HUES48 (cell line): ENCODE data around the gene FOXC2.

ENCODE experiments used
- H3K27ac ChIP-seq: one replicate; pipeline ENCODE4 v1.7.0; 2013; ENCODE audit warnings: low read depth, low read length, inconsistent platforms
- H3K27me3 ChIP-seq: 2 replicates; pipeline ENCODE4 v1.6.1; 2013; ENCODE audit warnings: mild to moderate bottlenecking, low read length; ENCODE audit not compliant: control insufficient read depth, insufficient read depth
- H3K36me3 ChIP-seq: 2 replicates; pipeline ENCODE4 v1.6.1; 2013; ENCODE audit warnings: low read length; ENCODE audit not compliant: control insufficient read depth, insufficient read depth
- H3K4me1 ChIP-seq: 2 replicates; pipeline ENCODE4 v1.6.1; 2013; ENCODE audit warnings: mild to moderate bottlenecking, low read length; ENCODE audit not compliant: control insufficient read depth, insufficient read depth
- H3K4me3 ChIP-seq: 2 replicates; pipeline ENCODE4 v1.5.1; 2013; ENCODE audit warnings: mild to moderate bottlenecking, low read depth, low read length
- H3K9ac ChIP-seq: 2 replicates; pipeline ENCODE4 v1.6.1; 2013; ENCODE audit warnings: mild to moderate bottlenecking, low read depth, low read length, moderate library complexity
- H3K9me3 ChIP-seq: 2 replicates; pipeline ENCODE4 v1.6.1; 2013; ENCODE audit warnings: low read length; ENCODE audit not compliant: control insufficient read depth, insufficient read depth

Gene FOXC2

GRCh38 chr16:86525696-86526095 lies 40.9 kb upstream of the FOXC2 start:
- no peaks in the 10 kb centered on the region for H3K36me3 ChIP-seq
- H3K9ac ChIP-seq: no peak overlapping the region
- H3K27ac ChIP-seq: no peak overlapping the region
- no peak overlapping the region for H3K4me3 ChIP-seq
- no peaks in the 10 kb centered on the region; the same call in 1 of the 2 replicates for H3K27me3 ChIP-seq
- H3K9me3 ChIP-seq: no peaks in the 10 kb centered on the region
- H3K4me1 ChIP-seq: no peaks in the 10 kb centered on the region

- H3K4me3 ChIP-seq: no peak overlapping the region
- H3K9ac ChIP-seq: no peak overlapping the region
- no peaks in the 10 kb centered on the region for H3K4me1 ChIP-seq
- H3K36me3 ChIP-seq: no peaks in the 10 kb centered on the region
- no peaks in the 10 kb centered on the region for H3K9me3 ChIP-seq
- H3K27me3 ChIP-seq: no peaks in the 10 kb centered on the region
- no peak overlapping the region for H3K27ac ChIP-seq
These were observed 39.3 kb upstream of the FOXC2 start for GRCh38 chr16:86527366-86527765.

GRCh38 chr16:86528061-86528929 lies 38.3 kb upstream of the FOXC2 start:
- H3K27me3 ChIP-seq: no peaks in the 10 kb centered on the region
- no peaks in the 10 kb centered on the region for H3K4me1 ChIP-seq
- no peak overlapping the region for H3K4me3 ChIP-seq

GRCh38 chr16:86529160-86529559 lies 37.5 kb upstream of the FOXC2 start:
- no peak overlapping the region for H3K4me3 ChIP-seq
- no peaks in the 10 kb centered on the region for H3K27me3 ChIP-seq
- no peaks in the 10 kb centered on the region for H3K36me3 ChIP-seq
- no peak overlapping the region for H3K9ac ChIP-seq
- no peak overlapping the region for H3K27ac ChIP-seq
- H3K4me1 ChIP-seq: no peaks in the 10 kb centered on the region
- H3K9me3 ChIP-seq: no peaks in the 10 kb centered on the region

More at GRCh38 chr16:86528061-86528929, 38.3 kb upstream of the FOXC2 start:
- H3K9ac ChIP-seq: no peak overlapping the region
- no peak overlapping the region for H3K27ac ChIP-seq
- no peaks in the 10 kb centered on the region for H3K36me3 ChIP-seq
- H3K9me3 ChIP-seq: no peaks in the 10 kb centered on the region

GRCh38 chr16:86530251-86531190 lies 36.1 kb upstream of the FOXC2 start:
- Histone ChIP-seq H3K9ac (no peak overlapping the region), H3K36me3 (no peaks in the 10 kb centered on the region), H3K4me1 (no peaks in the 10 kb centered on the region), H3K27ac (no peak overlapping the region), H3K9me3 (no peaks in the 10 kb centered on the region), H3K4me3 (no peak overlapping the region), H3K27me3 (no peaks in the 10 kb centered on the region)

GRCh38 chr16:86531191-86531545 lies 35.5 kb upstream of the FOXC2 start:
- H3K27ac ChIP-seq: no peak overlapping the region
- no peaks in the 10 kb centered on the region for H3K4me1 ChIP-seq
- no peaks in the 10 kb centered on the region for H3K36me3 ChIP-seq
- no peaks in the 10 kb centered on the region for H3K9me3 ChIP-seq
- no peak overlapping the region for H3K9ac ChIP-seq
- H3K4me3 ChIP-seq: no peak overlapping the region
- H3K27me3 ChIP-seq: no peaks in the 10 kb centered on the region

GRCh38 chr16:86531641-86532525 lies 34.7 kb upstream of the FOXC2 start:
- Histone ChIP-seq H3K27me3 (no peaks in the 10 kb centered on the region), H3K9ac (no peak overlapping the region), H3K4me1 (no peaks in the 10 kb centered on the region), H3K27ac (no peak overlapping the region), H3K36me3 (no peaks in the 10 kb centered on the region), H3K4me3 (no peak overlapping the region), H3K9me3 (no peaks in the 10 kb centered on the region)

- Histone ChIP-seq H3K4me3 (no peak overlapping the region), H3K9ac (no peak overlapping the region), H3K9me3 (no peaks in the 10 kb centered on the region), H3K27me3 (no peaks in the 10 kb centered on the region), H3K27ac (no peak overlapping the region), H3K4me1 (no peaks in the 10 kb centered on the region), H3K36me3 (no peaks in the 10 kb centered on the region)
These were observed 34.2 kb upstream of the FOXC2 start for GRCh38 chr16:86532526-86532815.

GRCh38 chr16:86533076-86533475 lies 33.6 kb upstream of the FOXC2 start:
- Histone ChIP-seq H3K4me3 (no peak overlapping the region), H3K36me3 (no peaks in the 10 kb centered on the region; the same call in 1 of the 2 replicates), H3K9ac (no peak overlapping the region), H3K27ac (no peak overlapping the region), H3K27me3 (no peaks in the 10 kb centered on the region), H3K9me3 (no peaks in the 10 kb centered on the region), H3K4me1 (no peaks in the 10 kb centered on the region)

- H3K9me3 ChIP-seq: no peaks in the 10 kb centered on the region
- H3K27me3 ChIP-seq: no peaks in the 10 kb centered on the region
- no peak overlapping the region for H3K9ac ChIP-seq
- H3K27ac ChIP-seq: no peak overlapping the region
- no peak overlapping the region for H3K4me3 ChIP-seq
- no peaks in the 10 kb centered on the region for H3K4me1 ChIP-seq
- H3K36me3 ChIP-seq: peaks cover 4% of the 10 kb centered on the region; the same call in 1 of the 2 replicates
These were observed 32.8 kb upstream of the FOXC2 start for GRCh38 chr16:86533767-86534351.
